ENCODE results near the gene KLF14. TPM values are rescaled to one million over a fixed set of nuclear protein-coding genes. Genes with fewer than 3 reads are reported as not detected.

The KLF14 gene
- total and polyA plus RNA-seq, 2 of the 13 experiments (the other 11 are each of a cell fraction or from before 2014, with no cell fraction given) = not detected

GRCh38 chr7:130689683-130690082, 44.3 kb downstream of the KLF14 start:
- Histone ChIP-seq H3K79me2 (ENCODE audit: insufficient read depth, low read length) (no peaks in the 10 kb centered on the region), H3K4me1 (ENCODE audit: insufficient read depth, low read length) (no peaks in the 10 kb centered on the region), H3K4me3 (replicated peaks in 1 of 3; ENCODE audit: insufficient read depth in 1 of 3, low read depth in 2 of 3, low read length in 3 of 3) (no peak overlapping the region), H3K27me3 (ENCODE audit: control insufficient read depth in 1 of 2, insufficient read depth in 2 of 2, low read length in 2 of 2) (no peaks in the 10 kb centered on the region), H3K27ac (ENCODE audit: extremely low read length, insufficient read depth, low read length) (no peak overlapping the region), H2AFZ (ENCODE audit: low read length) (no peak overlapping the region), H3K9me3 (ENCODE audit: low read length) (peaks cover 16% of the 10 kb centered on the region), H3K36me3 (replicated peaks in 1 of 2; ENCODE audit: control insufficient read depth in 1 of 2, insufficient read depth in 2 of 2, low read length in 2 of 2) (no peaks in the 10 kb centered on the region), H3K9ac (ENCODE audit: insufficient read depth, low read depth, low read length) (no peak overlapping the region), H4K20me1 (ENCODE audit: insufficient read depth, low read length) (no peaks in the 10 kb centered on the region), H3K4me2 (ENCODE audit: low read depth, low read length) (no peak overlapping the region)
- in situ Hi-C loops (cut with HindIII; ENCODE audit: extremely low pct_ligation_motif_present, low pct_unique_long_range_greater_than_20kb) (no loop called here), intact Hi-C loops (cut with micrococcal nuclease; ENCODE audit: unreplicated experiment) (no loop called here)
- no peak for FAIRE-seq
- WGBS (ENCODE audit: low lambda C conversion rate) = 0% methylated on average over 1 of the region's 1 CpG
- TF ChIP-seq E2F2 (CRISPR knock-in tag; IDR thresholded peaks at IDR 0.05; ENCODE audit: borderline replicate concordance) (no peak), ZSCAN5A (CRISPR knock-in tag; IDR thresholded peaks at IDR 0.05; ENCODE audit: borderline replicate concordance) (no peak), CSRNP1 (CRISPR knock-in tag; IDR thresholded peaks at IDR 0.05) (no peak), RNF2 (conservative IDR thresholded peaks at IDR 0.05; ENCODE audit: low read depth) (no peak), ZNF101 (CRISPR knock-in tag; IDR thresholded peaks at IDR 0.05; ENCODE audit: borderline replicate concordance, low read depth) (peak; percentile 100)
- BruUV-seq (replicated peaks) = no TSS peak
- no peak for ATAC-seq
- DNase-seq (ENCODE audit: low spot score) = no peak
- ChIA-PET POLR2A (no interaction called here), CTCF (ENCODE audit: low intra/inter-chr PET ratio, low total read pairs) (no interaction called here)
